ENCODE results near the gene KMT5B. TPM values are rescaled to one million over a fixed set of nuclear protein-coding genes. Genes with fewer than 3 reads are reported as not detected.

KMT5B gene
- total and polyA plus RNA-seq, 10 of the 15 experiments (the other 5 are each of a cell fraction or from before 2014, with no cell fraction given), result 4.7 to 21.8 (median 18.0) TPM

DNA sequence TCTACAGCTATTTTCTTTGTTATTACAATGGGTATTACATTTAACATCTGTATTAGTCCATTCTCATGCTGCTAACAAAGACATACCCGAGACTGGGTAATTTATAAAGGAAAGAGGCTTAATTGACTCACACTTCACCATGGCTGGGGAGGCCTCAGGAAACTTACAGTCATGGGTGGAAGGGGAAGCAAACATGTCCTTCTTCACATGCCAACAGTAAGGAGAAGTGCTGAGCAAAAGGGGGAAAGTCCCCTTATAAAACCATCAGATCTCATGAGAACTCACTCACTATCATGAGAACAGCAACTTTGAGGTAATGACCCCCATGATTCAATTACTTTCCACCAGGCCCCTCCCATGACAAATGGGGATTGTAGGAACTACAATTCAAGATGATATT, 16.5 kb upstream of the KMT5B start:
- RAD21 ChIA-PET (ENCODE audit: unreplicated experiment), result no interaction called here
- CTCF ChIA-PET, result interaction anchor here (1.2 kb wide), 1 partner anchor 28 kb away, joined by 4 read pairs; no protein-coding TSS in a partner anchor
- Histone ChIP-seq H3K4me1 (ENCODE audit: control insufficient read depth, insufficient read depth, low read length) (no peaks in the 10 kb centered on the region), H3K4me2 (ENCODE audit: control insufficient read depth, insufficient read depth) (no peak overlapping the region), H3K27me3 (replicated peaks in 1 of 2; ENCODE audit: control insufficient read depth in 2 of 2, insufficient read depth in 2 of 2, low read length in 1 of 2) (no peaks in the 10 kb centered on the region), H3K9me3 (replicated peaks; ENCODE audit: control insufficient read depth, insufficient read depth, low read length) (peaks cover 10% of the 10 kb centered on the region; the same call in 2 of the 3 replicates), H4K20me1 (ENCODE audit: control insufficient read depth, insufficient read depth) (no peaks in the 10 kb centered on the region), H3K4me3 (no peak overlapping the region), H3K9ac (ENCODE audit: control insufficient read depth, insufficient read depth, low read length) (no peak overlapping the region), H3K27ac (ENCODE audit: control insufficient read depth, insufficient read depth) (no peak overlapping the region), H3K36me3 (ENCODE audit: control insufficient read depth in 2 of 2, insufficient read depth in 2 of 2, low read length in 1 of 2) (no peaks in the 10 kb centered on the region), H3K79me2 (ENCODE audit: control insufficient read depth, insufficient read depth, low read length) (no peaks in the 10 kb centered on the region), H2AFZ (ENCODE audit: control insufficient read depth, low read depth, low read length) (no peak overlapping the region)
- WGBS (ENCODE audit: insufficient coverage, insufficient replicate concordance, low lambda C conversion rate, missing lambda C conversion rate), result 25% methylated on average over 1 of the region's 1 CpG
- ATAC-seq, result no peak
- no peak for FAIRE-seq
- TF ChIP-seq FOXK2 (IDR thresholded peaks at IDR 0.05) (no peak), DPF2 (IDR thresholded peaks at IDR 0.05) (no peak), CBX5 (IDR thresholded peaks at IDR 0.05; ENCODE audit: low read depth) (peak; percentile 78), CBFB (IDR thresholded peaks at IDR 0.05; ENCODE audit: low read depth) (no peak), EGR1 (IDR thresholded peaks at IDR 0.05; ENCODE audit: borderline replicate concordance in 1 of 2, low read depth in 2 of 2, low read length in 2 of 2) (no peak), MYC (IDR thresholded peaks at IDR 0.05; ENCODE audit: insufficient read depth, insufficient read length, insufficient replicate concordance, low read length, severe bottlenecking) (no peak)
- TF ChIP-seq, protein P1, sequence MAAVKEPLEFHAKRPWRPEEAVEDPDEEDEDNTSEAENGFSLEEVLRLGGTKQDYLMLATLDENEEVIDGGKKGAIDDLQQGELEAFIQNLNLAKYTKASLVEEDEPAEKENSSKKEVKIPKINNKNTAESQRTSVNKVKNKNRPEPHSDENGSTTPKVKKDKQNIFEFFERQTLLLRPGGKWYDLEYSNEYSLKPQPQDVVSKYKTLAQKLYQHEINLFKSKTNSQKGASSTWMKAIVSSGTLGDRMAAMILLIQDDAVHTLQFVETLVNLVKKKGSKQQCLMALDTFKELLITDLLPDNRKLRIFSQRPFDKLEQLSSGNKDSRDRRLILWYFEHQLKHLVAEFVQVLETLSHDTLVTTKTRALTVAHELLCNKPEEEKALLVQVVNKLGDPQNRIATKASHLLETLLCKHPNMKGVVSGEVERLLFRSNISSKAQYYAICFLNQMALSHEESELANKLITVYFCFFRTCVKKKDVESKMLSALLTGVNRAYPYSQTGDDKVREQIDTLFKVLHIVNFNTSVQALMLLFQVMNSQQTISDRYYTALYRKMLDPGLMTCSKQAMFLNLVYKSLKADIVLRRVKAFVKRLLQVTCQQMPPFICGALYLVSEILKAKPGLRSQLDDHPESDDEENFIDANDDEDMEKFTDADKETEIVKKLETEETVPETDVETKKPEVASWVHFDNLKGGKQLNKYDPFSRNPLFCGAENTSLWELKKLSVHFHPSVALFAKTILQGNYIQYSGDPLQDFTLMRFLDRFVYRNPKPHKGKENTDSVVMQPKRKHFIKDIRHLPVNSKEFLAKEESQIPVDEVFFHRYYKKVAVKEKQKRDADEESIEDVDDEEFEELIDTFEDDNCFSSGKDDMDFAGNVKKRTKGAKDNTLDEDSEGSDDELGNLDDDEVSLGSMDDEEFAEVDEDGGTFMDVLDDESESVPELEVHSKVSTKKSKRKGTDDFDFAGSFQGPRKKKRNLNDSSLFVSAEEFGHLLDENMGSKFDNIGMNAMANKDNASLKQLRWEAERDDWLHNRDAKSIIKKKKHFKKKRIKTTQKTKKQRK (IDR thresholded peaks at IDR 0.05; ENCODE audit: low read depth, low read length), result no peak
- intact Hi-C loops (cut with micrococcal nuclease; ENCODE audit: unreplicated experiment), result no loop called here
- no TSS peak for BruUV-seq (replicated peaks)
- no peak for DNase-seq (ENCODE audit: low read depth, low spot score)
- POLR2A ChIA-PET, result no interaction called here
- in situ Hi-C loops (cut with MboI), result no loop called here
- SMC1A ChIA-PET (ENCODE audit: uncharacterized antibody, unreplicated experiment), result no interaction called here
